ENCODE data around the gene NUFIP1.

The NUFIP1 gene

DNA sequence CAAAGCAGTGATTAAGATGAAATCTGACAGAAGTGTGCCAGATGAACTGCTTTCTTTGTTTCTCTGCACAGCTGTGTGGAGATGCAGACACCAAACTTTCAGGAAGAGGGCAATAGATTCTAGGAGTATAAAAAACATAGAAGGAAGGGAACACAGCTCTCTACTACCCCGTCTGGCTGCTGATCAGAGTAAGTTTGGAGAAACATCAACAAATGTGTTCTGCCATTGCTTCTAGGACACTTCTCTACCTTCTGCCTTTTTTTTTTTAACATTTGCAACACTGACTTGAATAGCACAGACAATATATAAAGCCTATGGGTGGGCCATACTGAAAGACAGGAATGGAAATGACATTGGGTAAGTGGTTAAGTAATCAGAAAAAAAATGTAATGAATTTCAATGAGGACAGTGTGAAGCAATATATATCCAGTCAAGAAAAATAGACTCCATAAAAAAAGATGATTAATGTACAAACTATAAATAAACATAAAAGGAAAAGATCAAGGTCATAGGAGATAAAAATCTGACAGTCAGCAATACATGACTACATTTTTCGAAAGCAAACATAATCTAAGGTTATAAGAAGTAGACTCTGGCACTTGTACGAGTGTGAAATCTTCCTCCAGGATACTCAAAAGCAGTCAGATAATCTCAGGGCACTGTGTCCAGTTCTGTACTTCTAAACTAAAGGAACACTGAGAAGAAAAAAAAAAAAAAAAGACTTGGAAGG lies 21.4 kb downstream of the NUFIP1 start:
- no peak overlapping the region for H3K27ac ChIP-seq (replicated peaks)
- no peak for DNase-seq (ENCODE audit: low read depth in 1 of 2, low spot score in 1 of 2)
- H3K27me3 ChIP-seq (ENCODE audit: insufficient read depth, poor library complexity, severe bottlenecking), result no peaks in the 10 kb centered on the region
- TF ChIP-seq, protein P1, sequence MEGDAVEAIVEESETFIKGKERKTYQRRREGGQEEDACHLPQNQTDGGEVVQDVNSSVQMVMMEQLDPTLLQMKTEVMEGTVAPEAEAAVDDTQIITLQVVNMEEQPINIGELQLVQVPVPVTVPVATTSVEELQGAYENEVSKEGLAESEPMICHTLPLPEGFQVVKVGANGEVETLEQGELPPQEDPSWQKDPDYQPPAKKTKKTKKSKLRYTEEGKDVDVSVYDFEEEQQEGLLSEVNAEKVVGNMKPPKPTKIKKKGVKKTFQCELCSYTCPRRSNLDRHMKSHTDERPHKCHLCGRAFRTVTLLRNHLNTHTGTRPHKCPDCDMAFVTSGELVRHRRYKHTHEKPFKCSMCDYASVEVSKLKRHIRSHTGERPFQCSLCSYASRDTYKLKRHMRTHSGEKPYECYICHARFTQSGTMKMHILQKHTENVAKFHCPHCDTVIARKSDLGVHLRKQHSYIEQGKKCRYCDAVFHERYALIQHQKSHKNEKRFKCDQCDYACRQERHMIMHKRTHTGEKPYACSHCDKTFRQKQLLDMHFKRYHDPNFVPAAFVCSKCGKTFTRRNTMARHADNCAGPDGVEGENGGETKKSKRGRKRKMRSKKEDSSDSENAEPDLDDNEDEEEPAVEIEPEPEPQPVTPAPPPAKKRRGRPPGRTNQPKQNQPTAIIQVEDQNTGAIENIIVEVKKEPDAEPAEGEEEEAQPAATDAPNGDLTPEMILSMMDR (IDR thresholded peaks at IDR 0.05; ENCODE audit: insufficient read depth, low read length), result no peak
- no peak for TF ChIP-seq SPI1 (IDR thresholded peaks at IDR 0.05; ENCODE audit: borderline replicate concordance, low read depth)
- H3K4me3 ChIP-seq (replicated peaks; ENCODE audit: insufficient read depth, low read length), result no peak overlapping the region

DNA sequence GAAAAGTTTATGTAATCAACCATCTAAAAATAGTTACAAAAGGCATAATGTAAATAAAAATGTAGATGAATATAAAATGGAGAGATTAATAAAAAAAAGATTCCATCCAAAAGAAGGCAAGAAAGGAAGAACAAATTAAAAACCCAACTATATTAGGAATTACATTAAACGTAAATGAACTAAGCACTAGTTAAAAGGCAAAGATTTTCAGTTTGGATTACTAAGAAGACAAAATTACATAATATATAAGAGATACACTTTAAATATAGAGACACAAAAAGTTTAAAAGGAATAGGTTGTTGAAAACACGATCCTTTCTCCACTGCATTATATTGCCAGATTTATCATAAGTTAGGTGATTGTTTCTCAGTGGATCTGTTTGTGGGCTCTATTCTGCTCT lies 27.3 kb downstream of the NUFIP1 start:
- Histone ChIP-seq H3K27ac (replicated peaks) (no peak overlapping the region), H3K4me3 (replicated peaks; ENCODE audit: insufficient read depth, low read length) (no peak overlapping the region), H3K27me3 (ENCODE audit: insufficient read depth, poor library complexity, severe bottlenecking) (no peaks in the 10 kb centered on the region)
- no peak for DNase-seq (ENCODE audit: low read depth in 1 of 2, low spot score in 1 of 2)
- TF ChIP-seq SPI1 (IDR thresholded peaks at IDR 0.05; ENCODE audit: borderline replicate concordance, low read depth), result no peak

DNA sequence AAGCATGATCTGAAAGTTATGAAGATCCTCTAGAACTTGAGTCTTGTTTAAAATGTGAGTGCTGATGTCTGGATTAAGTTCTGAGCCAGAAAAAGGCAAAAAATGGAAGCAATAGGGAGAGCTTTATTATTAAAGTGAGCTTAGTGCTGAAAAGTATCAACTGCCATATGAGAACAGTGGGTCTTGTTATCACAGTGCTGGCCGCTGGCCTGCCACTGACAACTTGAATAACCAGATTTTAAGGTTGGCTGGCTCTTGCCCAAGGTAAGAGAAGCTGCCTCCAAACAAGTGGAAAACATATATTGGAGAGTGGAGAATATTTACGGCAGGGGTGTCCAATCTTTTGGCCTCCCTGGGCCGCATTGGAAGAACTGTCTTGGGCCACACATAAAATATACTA lies 33.9 kb downstream of the NUFIP1 start:
- Histone ChIP-seq H3K27ac (replicated peaks) (no peak overlapping the region), H3K27me3 (ENCODE audit: insufficient read depth, poor library complexity, severe bottlenecking) (no peaks in the 10 kb centered on the region), H3K4me3 (replicated peaks; ENCODE audit: insufficient read depth, low read length) (no peak overlapping the region)
- no peak for DNase-seq (ENCODE audit: low read depth in 1 of 2, low spot score in 1 of 2)
- TF ChIP-seq GABPA (IDR thresholded peaks at IDR 0.05; ENCODE audit: low read depth), result no peak
- TF ChIP-seq POLR2AphosphoS5 (IDR thresholded peaks at IDR 0.05; ENCODE audit: low read depth), result no peak
- TF ChIP-seq, protein P2, sequence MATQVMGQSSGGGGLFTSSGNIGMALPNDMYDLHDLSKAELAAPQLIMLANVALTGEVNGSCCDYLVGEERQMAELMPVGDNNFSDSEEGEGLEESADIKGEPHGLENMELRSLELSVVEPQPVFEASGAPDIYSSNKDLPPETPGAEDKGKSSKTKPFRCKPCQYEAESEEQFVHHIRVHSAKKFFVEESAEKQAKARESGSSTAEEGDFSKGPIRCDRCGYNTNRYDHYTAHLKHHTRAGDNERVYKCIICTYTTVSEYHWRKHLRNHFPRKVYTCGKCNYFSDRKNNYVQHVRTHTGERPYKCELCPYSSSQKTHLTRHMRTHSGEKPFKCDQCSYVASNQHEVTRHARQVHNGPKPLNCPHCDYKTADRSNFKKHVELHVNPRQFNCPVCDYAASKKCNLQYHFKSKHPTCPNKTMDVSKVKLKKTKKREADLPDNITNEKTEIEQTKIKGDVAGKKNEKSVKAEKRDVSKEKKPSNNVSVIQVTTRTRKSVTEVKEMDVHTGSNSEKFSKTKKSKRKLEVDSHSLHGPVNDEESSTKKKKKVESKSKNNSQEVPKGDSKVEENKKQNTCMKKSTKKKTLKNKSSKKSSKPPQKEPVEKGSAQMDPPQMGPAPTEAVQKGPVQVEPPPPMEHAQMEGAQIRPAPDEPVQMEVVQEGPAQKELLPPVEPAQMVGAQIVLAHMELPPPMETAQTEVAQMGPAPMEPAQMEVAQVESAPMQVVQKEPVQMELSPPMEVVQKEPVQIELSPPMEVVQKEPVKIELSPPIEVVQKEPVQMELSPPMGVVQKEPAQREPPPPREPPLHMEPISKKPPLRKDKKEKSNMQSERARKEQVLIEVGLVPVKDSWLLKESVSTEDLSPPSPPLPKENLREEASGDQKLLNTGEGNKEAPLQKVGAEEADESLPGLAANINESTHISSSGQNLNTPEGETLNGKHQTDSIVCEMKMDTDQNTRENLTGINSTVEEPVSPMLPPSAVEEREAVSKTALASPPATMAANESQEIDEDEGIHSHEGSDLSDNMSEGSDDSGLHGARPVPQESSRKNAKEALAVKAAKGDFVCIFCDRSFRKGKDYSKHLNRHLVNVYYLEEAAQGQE (IDR thresholded peaks at IDR 0.05; ENCODE audit: insufficient replicate concordance, low read depth), result no peak
- no peak for TF ChIP-seq SPI1 (IDR thresholded peaks at IDR 0.05; ENCODE audit: borderline replicate concordance, low read depth)
- TF ChIP-seq, protein P1 (IDR thresholded peaks at IDR 0.05; ENCODE audit: insufficient read depth, low read length), result no peak

DNA sequence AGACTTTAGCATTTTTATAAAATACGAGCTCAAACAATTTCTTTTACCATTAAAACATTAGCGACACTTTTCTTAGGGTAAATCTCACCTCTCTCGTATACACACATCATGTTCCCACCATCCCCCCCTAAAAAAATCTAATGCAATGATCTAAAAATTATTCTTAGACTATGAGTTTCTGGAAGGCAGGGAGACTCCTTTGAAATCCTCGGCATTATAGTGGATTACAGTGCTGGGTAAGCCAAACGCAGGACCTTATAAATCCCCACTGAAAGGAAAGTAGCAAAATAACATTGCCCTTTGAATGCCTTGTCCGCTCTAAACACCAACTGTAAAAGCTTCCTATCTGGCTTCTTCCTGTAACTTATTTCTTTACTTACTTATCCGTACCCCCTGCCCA lies 35.0 kb downstream of the NUFIP1 start:
- H3K27me3 ChIP-seq (ENCODE audit: insufficient read depth, poor library complexity, severe bottlenecking), result no peaks in the 10 kb centered on the region

More for the DNA sequence above, 35.0 kb downstream of the NUFIP1 start:
- no peak for DNase-seq (ENCODE audit: low read depth in 1 of 2, low spot score in 1 of 2)
- H3K4me3 ChIP-seq (replicated peaks; ENCODE audit: insufficient read depth, low read length), result no peak overlapping the region
- TF ChIP-seq, protein P1 (IDR thresholded peaks at IDR 0.05; ENCODE audit: insufficient read depth, low read length), result no peak
- TF ChIP-seq, protein P2 (IDR thresholded peaks at IDR 0.05; ENCODE audit: insufficient replicate concordance, low read depth), result no peak
- no peak for TF ChIP-seq GABPA (IDR thresholded peaks at IDR 0.05; ENCODE audit: low read depth)
- no peak for TF ChIP-seq SPI1 (IDR thresholded peaks at IDR 0.05; ENCODE audit: borderline replicate concordance, low read depth)
- TF ChIP-seq POLR2AphosphoS5 (IDR thresholded peaks at IDR 0.05; ENCODE audit: low read depth), result no peak
- H3K27ac ChIP-seq (replicated peaks), result no peak overlapping the region
